ENCODE data around the gene KRTAP10-3. TPM values are rescaled to one million over a fixed set of nuclear protein-coding genes. Genes with fewer than 3 reads are reported as not detected.
"Not testable (repeated sequence)": the region's sequence is repeated elsewhere in the genome, so short reads cannot be mapped to it uniquely, and the experiment has no call there.

KRTAP10-3 gene
- total and polyA plus RNA-seq, 2 donors (not counting 1 experiment from before 2014, with no cell fraction given): not detected

- DNase-seq (ENCODE audit: low read depth in 2 of 2): no peak
- TF ChIP-seq EZH2 (IDR thresholded peaks at IDR 0.05; ENCODE audit: low read length, missing control alignments) (no peak), CTCF (conservative IDR thresholded peaks at IDR 0.05 in 1 of 2, IDR thresholded peaks at IDR 0.05 in 1 of 2; ENCODE audit: low read depth in 1 of 2, low read length in 2 of 2) (no peak)
- no peaks in the 10 kb centered on the region for H3K36me3 ChIP-seq (ENCODE audit: control insufficient read depth, insufficient read depth, low read length)
Observed at GRCh38 chr21:44576025-44576420, 17.4 kb upstream of the KRTAP10-3 start.

GRCh38 chr21:44575307-44576024 lies 16.9 kb upstream of the KRTAP10-3 start:
- DNase-seq (ENCODE audit: low read depth in 2 of 2): no peak
- no peaks in the 10 kb centered on the region for H3K79me2 ChIP-seq (ENCODE audit: control insufficient read depth, insufficient read depth, low read length)
- no peaks in the 10 kb centered on the region for H4K20me1 ChIP-seq (ENCODE audit: control insufficient read depth, extremely low read depth, insufficient read depth, low read length)
- TF ChIP-seq EZH2 (IDR thresholded peaks at IDR 0.05; ENCODE audit: low read length, missing control alignments) (no peak), CTCF (conservative IDR thresholded peaks at IDR 0.05 in 1 of 2, IDR thresholded peaks at IDR 0.05 in 1 of 2; ENCODE audit: low read depth in 1 of 2, low read length in 2 of 2) (no peak)
- H3K9me3 ChIP-seq (ENCODE audit: control insufficient read depth, insufficient read depth, low read depth, low read length): no peaks in the 10 kb centered on the region
- H3K4me2 ChIP-seq (ENCODE audit: extremely low read depth, insufficient read depth, low read length): no peak overlapping the region
- H3K4me3 ChIP-seq (replicated peaks in 1 of 4; ENCODE audit: control extremely low read depth in 1 of 4, insufficient read depth in 1 of 4, low read depth in 3 of 4, low read length in 4 of 4): no peak overlapping the region
- H3K4me1 ChIP-seq (ENCODE audit: control insufficient read depth, extremely low read depth, insufficient read depth, low read length): no peaks in the 10 kb centered on the region
- no peak overlapping the region for H3K27ac ChIP-seq (ENCODE audit: insufficient read depth, low read length)
- no peak overlapping the region for H3K9ac ChIP-seq (ENCODE audit: insufficient read depth, low read length)
- H2AFZ ChIP-seq (ENCODE audit: low read length): no peak overlapping the region
- H3K36me3 ChIP-seq (ENCODE audit: control insufficient read depth, insufficient read depth, low read length): no peaks in the 10 kb centered on the region
- H3K27me3 ChIP-seq (ENCODE audit: control insufficient read depth, insufficient read depth, low read length): no peaks in the 10 kb centered on the region

More at GRCh38 chr21:44576025-44576420, 17.4 kb upstream of the KRTAP10-3 start:
- no peaks in the 10 kb centered on the region for H3K27me3 ChIP-seq (ENCODE audit: control insufficient read depth, insufficient read depth, low read length)
- H3K79me2 ChIP-seq (ENCODE audit: control insufficient read depth, insufficient read depth, low read length): no peaks in the 10 kb centered on the region
- H3K9me3 ChIP-seq (ENCODE audit: control insufficient read depth, insufficient read depth, low read depth, low read length): no peaks in the 10 kb centered on the region
- no peak overlapping the region for H3K9ac ChIP-seq (ENCODE audit: insufficient read depth, low read length)
- no peak overlapping the region for H3K27ac ChIP-seq (ENCODE audit: insufficient read depth, low read length)
- H2AFZ ChIP-seq (ENCODE audit: low read length): no peak overlapping the region
- H3K4me2 ChIP-seq (ENCODE audit: extremely low read depth, insufficient read depth, low read length): no peak overlapping the region
- no peaks in the 10 kb centered on the region for H3K4me1 ChIP-seq (ENCODE audit: control insufficient read depth, extremely low read depth, insufficient read depth, low read length)
- no peak overlapping the region for H3K4me3 ChIP-seq (replicated peaks in 1 of 4; ENCODE audit: control extremely low read depth in 1 of 4, insufficient read depth in 1 of 4, low read depth in 3 of 4, low read length in 4 of 4)
- H4K20me1 ChIP-seq (ENCODE audit: control insufficient read depth, extremely low read depth, insufficient read depth, low read length): no peaks in the 10 kb centered on the region

GRCh38 chr21:44574457-44575306 lies 16.1 kb upstream of the KRTAP10-3 start:
- Histone ChIP-seq H4K20me1 (ENCODE audit: control insufficient read depth, extremely low read depth, insufficient read depth, low read length) (no peaks in the 10 kb centered on the region), H3K27me3 (ENCODE audit: control insufficient read depth, insufficient read depth, low read length) (no peaks in the 10 kb centered on the region), H2AFZ (ENCODE audit: low read length) (no peak overlapping the region), H3K79me2 (ENCODE audit: control insufficient read depth, insufficient read depth, low read length) (no peaks in the 10 kb centered on the region), H3K4me1 (ENCODE audit: control insufficient read depth, extremely low read depth, insufficient read depth, low read length) (no peaks in the 10 kb centered on the region), H3K4me2 (ENCODE audit: extremely low read depth, insufficient read depth, low read length) (no peak overlapping the region), H3K36me3 (ENCODE audit: control insufficient read depth, insufficient read depth, low read length) (no peaks in the 10 kb centered on the region), H3K9me3 (ENCODE audit: control insufficient read depth, insufficient read depth, low read depth, low read length) (no peaks in the 10 kb centered on the region), H3K4me3 (replicated peaks in 1 of 4; ENCODE audit: control extremely low read depth in 1 of 4, insufficient read depth in 1 of 4, low read depth in 3 of 4, low read length in 4 of 4) (no peak overlapping the region), H3K27ac (ENCODE audit: insufficient read depth, low read length) (no peak overlapping the region), H3K9ac (ENCODE audit: insufficient read depth, low read length) (no peak overlapping the region)
- TF ChIP-seq EZH2 (IDR thresholded peaks at IDR 0.05; ENCODE audit: low read length, missing control alignments): no peak
- no peak for TF ChIP-seq CTCF (conservative IDR thresholded peaks at IDR 0.05 in 1 of 2, IDR thresholded peaks at IDR 0.05 in 1 of 2; ENCODE audit: low read depth in 1 of 2, low read length in 2 of 2)
- no peak for DNase-seq (ENCODE audit: low read depth in 2 of 2)

GRCh38 chr21:44573630-44574456 lies 15.2 kb upstream of the KRTAP10-3 start, which contains the start of gene KRTAP10-4:
Gene KRTAP10-4 (plus strand): TSS chr21:44573729. CDS start chr21:44573759, 30 bp downstream.
- H3K9ac ChIP-seq (ENCODE audit: insufficient read depth, low read length); H3K36me3 ChIP-seq (ENCODE audit: control insufficient read depth, insufficient read depth, low read length); H3K27ac ChIP-seq (ENCODE audit: insufficient read depth, low read length); H3K4me1 ChIP-seq (ENCODE audit: control insufficient read depth, extremely low read depth, insufficient read depth, low read length); H3K4me2 ChIP-seq (ENCODE audit: extremely low read depth, insufficient read depth, low read length); DNase-seq (ENCODE audit: low read depth in 2 of 2); H2AFZ ChIP-seq (ENCODE audit: low read length); H3K4me3 ChIP-seq (replicated peaks in 1 of 4; ENCODE audit: control extremely low read depth in 1 of 4, insufficient read depth in 1 of 4, low read depth in 3 of 4, low read length in 4 of 4); H3K79me2 ChIP-seq (ENCODE audit: control insufficient read depth, insufficient read depth, low read length); H4K20me1 ChIP-seq (ENCODE audit: control insufficient read depth, extremely low read depth, insufficient read depth, low read length); H3K9me3 ChIP-seq (ENCODE audit: control insufficient read depth, insufficient read depth, low read depth, low read length); H3K27me3 ChIP-seq (ENCODE audit: control insufficient read depth, insufficient read depth, low read length): not testable (repeated sequence)
